Gastroesophageal sphincter (tissue), 3 donors: Measurements from ENCODE around the gene CFAP251.

Experiments used
- CTCF ChIP-seq, 4 experiments: fragments of 200-600 bp in 2 of 4; fragments of 450-650 bp in 2 of 4; sonication (generic) in 1 of 4; IDR thresholded peaks; one replicate each; pipeline ENCODE4 v1.5.1; 2017 to 2019; ENCODE audit warnings: antibody characterized with exemption in 4 of 4, mild to moderate bottlenecking in 2 of 4, moderate library complexity in 2 of 4
- EP300 ChIP-seq: sonication (generic); formaldehyde crosslinking; IDR thresholded peaks from one replicate; pipeline ENCODE4 v1.6.1; 2017; ENCODE audit warnings: antibody characterized with exemption, mild to moderate bottlenecking
- POLR2A ChIP-seq, 2 donors: fragments of 450-650 bp; IDR thresholded peaks; one replicate each; pipeline ENCODE4 v1.6.1; 2017; ENCODE audit warnings: antibody characterized with exemption in 2 of 2, mild to moderate bottlenecking in 2 of 2, moderate library complexity in 1 of 2
- POLR2AphosphoS5 ChIP-seq: sonication (generic); formaldehyde crosslinking; IDR thresholded peaks from one replicate; pipeline ENCODE4 v1.6.1; 2017; ENCODE audit warnings: antibody characterized with exemption

DNA sequence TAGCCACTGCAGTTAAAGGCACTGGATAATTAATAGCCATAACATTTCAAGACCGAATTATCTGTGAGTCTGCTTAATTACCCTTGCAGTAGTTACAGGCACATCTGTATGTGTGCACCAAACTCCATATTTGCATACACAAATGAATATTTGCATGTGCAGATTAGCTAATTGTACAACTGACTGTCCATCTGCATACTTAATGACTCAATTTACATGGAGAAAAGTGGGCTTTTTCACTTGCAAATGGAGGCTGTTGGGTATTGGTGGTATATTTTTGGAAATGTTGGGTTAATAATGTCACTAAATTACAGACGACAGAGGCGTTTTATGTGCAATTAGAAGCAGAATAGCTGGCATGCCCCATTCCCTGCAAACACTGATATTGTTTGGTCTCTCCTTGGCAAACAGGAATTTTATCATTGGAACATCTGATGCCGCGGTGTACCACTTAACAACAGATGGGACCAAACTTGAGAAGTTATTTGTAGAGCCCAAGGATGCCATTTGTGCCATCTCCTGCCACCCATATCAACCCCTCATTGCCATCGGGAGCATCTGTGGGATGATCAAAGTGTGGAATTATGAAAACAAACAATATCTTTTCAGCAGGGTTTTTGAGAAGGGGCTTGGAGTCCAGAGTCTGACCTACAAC, 39.6 kb downstream of the CFAP251 start:
- TF ChIP-seq POLR2A (IDR thresholded peaks at IDR 0.05) = no peak
- TF ChIP-seq CTCF (IDR thresholded peaks at IDR 0.05) = no peak
- no peak for TF ChIP-seq POLR2AphosphoS5
- TF ChIP-seq EP300 = no peak
